ENCODE results near the gene ELK1.

The ELK1 gene

DNA sequence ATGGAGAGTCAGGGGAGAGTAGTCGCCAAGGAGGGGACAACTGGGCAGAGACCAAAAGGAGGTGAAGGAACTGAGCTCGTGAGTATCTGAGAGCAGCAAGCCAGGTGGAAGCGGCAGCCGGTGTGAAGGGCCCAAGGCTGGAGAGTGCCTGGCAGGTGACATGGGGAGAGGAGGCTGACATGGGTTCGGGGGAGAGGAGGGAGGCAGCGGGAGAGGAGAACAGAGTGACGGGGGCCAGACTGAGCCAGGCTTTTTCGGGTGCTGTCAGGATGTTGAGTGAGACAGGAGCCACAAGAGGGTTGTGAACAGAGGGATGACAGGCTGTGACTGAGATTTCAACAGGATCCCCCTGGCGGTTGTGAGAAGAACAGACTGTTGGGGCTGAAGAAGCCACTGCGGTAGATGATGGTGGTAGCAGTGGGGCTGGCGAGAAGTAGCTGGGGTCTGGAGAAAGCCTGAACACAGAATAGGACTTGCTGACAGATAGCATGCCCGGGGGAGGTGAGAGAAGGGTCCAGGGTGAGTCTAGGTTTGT lies 5.7 kb downstream of the ELK1 start:
- no peak for DNase-seq

DNA sequence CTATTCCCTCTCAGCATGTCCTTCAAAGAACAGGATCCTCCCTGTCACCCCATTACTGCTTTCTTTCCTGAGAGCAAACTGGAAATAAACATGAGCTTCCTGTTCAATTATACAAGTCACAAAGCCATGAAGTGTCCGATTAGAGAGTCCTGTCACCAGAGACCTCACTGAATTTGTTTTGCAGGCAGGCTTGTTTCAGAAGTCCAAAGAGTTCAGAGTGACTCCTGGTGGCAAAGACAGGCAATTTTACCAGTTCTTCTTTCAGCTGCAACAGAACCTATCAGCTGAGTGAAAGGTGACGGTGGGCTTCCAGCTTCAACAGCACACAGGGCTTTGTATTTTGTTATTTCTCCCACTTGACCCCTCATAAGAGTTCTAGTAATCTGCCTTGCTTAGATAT lies 6.4 kb downstream of the ELK1 start:
- no peak for DNase-seq

DNA sequence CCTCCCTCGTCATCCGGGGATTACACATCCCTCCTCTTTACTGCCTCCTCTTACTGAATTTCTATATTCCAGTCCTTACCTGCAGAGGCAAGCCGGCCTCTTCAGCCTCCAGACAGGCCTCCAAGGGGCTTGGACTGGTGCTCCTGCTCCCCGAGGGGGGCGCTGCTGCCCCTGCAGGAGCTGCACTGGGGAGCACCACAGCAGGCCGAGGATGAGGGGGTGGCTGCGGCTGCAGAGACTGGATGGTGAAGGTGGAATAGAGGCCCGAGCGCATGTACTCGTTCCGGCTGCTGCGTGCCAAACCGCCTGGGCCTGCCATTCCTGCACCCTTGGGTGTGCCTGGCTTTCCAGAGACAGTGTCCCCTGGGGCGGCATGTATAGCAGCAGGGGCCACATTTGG lies 11.5 kb downstream of the ELK1 start:
- no peak for DNase-seq

DNA sequence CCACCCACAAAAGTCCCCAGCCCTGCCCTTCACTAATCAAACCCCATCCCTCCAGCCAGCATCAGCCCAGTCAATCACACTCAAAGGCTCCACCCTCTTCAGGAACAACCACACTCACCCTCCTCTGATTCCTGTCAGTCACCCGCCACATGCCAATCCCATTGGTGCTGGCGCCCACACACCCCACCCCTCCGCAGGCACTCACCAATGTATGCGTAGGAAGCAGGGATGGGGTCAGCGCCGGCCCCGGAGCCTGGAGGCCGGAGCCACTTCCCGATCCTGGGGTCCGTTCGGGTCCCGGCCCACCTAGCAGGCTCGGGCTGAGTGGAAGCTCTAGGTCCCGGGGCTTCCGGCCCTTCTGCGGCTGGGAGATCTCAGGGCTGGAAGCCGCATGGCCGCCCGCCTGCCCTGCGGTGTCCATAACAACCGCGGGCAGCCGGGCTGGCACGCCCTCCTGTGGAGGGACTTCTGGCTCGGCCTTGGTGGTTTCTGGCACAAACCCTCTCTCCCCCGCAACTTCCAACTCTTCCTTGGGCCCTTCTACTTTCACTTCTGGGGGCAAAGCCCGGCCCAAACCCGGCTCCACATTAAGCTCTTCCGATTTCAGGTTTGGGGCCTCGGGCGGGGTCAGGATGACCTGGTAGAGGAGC lies 12.7 kb downstream of the ELK1 start:
- DNase-seq, result no peak

DNA sequence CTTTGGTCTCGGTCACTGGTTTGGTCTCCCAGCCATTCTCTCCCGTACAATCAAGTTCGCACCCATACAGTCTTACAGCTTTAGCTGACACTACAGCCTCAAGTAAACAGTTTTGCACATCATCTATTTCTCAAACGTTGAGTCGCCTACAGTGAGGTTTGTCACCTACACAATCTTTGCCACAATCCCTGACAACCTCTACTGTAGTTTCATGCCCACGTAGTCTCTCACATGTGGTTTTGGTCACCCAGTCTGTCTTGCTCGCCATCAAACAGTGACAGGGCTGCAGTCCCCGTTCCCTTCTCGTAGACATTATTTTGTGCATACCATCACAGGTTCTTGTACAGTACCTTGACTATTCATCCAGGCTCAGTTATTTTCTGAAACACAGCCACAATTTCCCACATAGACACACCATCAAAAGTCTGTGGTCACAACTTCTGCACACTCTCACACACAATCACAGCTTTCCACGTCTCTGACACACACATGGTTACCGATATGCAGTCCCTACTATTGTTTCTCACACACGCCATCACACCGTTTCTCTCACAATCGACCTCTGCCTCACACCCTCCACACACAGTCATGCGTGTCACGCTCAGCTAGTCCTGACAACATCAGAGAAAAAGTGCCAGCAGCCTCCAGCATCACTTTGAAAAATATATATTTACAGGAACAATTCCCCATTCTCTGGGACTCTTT lies 15.3 kb downstream of the ELK1 start:
- no peak for DNase-seq

DNA sequence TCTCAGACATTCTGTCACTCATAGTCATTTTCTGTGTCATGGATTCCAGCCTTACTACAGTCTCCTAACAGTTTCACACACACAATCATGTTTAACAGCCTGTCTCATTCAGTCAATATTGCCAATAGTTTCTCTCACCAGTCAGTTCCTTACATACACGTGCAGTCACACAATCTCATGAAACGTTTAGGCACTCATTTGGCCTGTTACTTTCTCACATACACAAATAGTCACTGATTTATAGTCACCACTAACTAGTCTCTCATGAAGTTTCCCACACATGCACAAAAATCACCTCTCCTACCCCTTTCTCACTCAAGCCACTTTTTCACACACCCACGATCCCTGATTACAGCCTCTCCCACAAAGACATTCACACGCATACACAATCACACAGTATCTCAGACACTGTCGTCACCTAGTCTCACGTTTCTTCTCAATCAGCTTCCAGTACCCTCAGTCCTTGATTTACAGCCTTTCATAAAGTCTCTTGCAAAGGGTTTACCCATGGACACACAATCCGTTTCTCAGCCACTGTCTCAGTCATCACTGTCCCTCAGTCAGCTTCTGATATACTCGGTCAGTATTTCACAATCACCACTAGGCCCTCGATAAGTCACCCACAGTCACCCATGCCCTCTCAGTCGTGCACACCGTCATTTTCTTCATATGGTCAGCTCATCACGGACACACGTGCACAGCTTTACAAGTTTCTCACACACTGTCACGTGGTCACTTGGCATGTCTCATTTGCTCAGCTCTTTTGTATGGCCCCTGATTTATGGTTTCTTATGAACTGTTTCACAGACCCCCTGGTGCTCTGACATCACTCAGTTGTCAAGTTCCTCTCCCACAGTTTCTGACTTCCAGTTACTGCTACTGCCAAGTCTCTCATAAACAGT lies 16.4 kb downstream of the ELK1 start:
- no peak for DNase-seq

DNA sequence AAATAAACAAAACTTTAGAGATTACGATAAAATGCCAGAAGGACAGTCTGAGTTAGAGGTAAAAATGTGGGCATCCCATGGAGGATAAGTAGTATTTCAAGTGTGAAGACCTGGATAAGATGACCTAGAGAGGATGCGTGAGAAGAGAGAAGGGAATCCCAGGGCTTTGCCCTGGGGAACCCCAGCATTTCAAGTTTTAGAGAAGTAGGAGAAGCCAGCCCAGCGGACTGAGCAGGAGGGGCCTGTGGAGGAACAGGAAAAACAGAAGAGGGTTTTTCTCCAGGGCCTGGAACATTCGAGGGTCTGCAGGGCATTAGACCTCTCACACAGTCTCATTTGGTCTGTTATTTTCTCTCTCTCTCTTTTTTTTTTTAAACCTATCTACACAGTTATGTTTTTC lies 17.7 kb downstream of the ELK1 start:
- DNase-seq, result no peak

DNA sequence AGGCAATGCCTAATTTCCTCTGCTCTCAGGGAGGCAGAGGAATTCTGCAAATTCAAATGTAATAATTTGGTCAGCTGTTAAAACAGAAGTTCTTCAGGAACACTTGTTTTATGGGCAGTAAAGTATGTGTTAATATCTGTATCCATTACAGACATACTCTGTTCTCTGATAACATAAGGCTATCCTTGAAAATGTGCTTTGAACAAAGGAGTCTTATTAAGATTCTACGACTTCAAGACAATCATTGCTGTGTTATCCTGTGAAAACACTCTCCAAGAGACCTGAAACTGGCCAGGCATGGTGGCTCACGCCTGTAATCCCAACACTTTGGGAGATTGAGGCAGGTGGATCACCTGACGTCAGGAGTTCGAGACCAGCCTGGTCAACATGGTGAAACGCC lies 18.7 kb downstream of the ELK1 start:
- no peak for DNase-seq

DNA sequence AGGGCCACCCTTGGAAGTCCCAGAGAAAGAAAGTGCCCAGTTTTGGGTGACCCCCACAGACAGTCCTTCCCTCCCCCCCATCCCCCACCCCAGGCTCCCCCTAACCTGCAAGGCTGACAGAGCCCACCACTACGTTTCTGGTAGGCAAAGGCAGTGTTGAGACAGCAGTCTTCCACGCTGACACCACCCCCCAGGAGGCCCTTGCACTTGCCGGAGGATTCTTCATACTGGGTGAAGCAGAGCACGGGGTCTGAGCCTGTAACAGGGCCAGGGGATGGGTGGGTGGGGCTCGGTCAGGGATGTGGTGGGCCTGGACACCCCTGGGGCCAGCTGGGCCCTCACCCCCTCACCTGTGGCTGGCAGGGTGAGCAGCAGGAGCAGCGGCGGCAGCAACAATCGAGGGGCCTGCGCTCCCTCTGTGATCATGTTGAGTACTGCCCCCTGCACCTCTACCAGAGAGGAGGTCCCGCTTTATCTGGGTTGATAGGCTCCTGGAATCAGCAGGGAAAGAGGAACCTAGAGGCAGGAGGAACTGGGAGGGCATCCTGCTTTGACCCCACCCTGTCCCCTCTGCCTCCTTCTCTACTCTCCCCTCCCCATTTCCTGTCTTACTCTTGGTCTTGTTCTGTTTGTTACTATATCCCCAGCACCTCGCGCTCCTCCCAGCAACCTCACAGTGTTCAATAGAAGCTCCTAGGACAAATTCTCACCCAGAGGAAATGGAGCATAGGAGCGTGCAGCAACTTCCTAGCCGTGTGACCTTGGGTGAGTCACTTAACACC lies 20.8 kb downstream of the ELK1 start, which contains the start of gene CFP:
Gene CFP (minus strand): TSS at position 512 of the 782 bp plus-strand sequence. CDS start 86 bp downstream, at position 426.
- no peak for DNase-seq

DNA sequence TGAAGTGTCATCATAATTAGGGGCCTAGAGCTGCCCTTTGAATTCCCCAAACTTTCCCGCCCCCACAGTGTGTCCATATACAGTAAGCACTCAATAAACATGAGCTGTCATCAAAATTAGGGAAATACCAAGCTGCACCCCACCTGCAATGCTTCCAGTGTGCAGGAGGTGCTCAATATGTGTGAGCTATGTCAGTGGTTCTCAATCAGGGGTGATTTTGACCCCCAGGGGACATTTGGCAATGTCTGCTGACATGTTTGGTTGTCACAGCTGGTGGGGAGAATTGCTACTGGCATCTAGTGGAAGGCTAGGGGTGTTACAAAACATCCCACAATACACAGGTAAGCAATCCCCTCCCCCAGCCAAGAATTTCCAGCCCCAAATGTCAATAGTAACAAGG lies 21.4 kb downstream of the ELK1 start:
- no peak for DNase-seq

DNA sequence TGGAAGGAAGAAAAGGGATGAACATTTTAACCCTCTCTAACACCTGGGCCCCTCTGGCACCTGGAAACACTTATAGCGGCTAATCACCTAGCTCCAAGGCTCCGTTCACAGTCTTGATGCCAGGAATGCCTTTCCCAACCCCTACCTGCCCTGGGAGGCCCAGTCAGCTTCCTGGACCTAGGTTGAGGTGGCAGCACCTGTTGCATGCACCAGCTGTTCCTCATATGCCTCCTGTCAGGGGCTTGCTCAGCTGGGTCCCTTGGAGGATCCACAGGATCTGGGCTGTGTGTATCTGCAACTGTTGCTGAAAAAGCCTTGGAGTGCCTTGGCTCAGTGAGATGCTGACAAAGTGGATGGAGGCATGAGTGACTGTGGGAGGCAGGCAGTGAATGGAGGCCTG lies 25.0 kb downstream of the ELK1 start:
- no peak for DNase-seq

DNA sequence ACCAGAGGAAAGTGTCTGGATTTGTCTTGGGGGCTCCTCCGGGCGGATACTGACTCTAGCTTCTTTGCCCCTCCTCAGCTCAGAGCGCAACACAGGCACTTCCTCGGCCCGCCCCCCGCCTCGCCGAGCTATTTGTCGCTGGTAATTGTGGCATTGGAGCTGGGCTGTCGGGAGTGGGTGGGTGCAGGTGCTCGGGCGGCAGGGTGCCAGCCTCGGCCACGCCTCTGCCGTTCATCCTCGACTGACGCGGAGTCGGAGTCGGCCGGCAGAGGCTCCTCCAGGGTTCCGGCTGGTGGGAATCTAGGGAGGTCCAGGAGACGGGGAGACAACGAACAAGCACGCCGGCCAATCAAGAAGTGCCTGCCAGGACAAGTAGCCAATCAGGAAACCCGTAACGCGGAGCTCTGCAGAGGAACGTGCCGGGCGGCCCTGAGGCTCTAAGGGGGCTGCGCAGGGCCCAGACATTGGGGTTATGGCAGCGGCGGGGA lies 26.8 kb downstream of the ELK1 start:
- DNase-seq, result peak; percentile 76

DNA sequence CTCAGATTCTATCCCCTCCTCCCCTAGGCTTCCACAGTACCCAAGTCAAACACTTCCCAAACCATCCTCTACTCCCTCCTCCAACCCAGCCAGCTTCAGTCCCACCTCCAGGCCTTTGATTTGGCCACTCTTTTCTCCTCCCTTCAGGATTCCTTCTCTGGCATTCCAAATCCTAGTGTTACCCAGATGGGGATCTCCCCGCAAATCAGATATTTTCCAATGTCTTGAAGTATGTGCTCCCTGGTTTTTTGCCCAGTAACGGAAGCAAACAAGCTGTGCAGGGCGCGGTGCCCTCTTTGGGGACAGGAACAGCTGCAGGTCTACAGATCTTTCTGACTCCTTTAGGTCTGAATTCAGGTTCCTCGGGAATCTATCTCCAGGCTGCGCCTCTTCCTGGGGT lies 28.5 kb downstream of the ELK1 start:
- no peak for DNase-seq

DNA sequence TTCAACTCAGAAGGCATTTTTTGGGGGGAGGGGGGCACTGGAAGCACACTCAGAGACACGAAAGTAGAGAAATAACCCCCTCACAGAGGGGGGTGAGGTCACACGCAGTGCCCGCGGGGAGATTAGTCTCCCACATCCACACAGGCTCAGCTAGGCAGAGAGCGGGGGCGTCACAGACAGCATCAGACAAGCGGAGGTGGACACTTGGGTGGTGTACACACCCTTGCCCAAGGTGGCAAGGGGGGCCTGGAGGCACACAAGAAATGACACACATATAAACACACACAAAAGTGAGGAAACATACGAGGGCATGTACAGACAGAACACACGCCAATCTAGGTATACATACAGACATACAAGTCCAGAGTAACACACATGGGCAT lies 30.1 kb downstream of the ELK1 start:
- no peak for DNase-seq

DNA sequence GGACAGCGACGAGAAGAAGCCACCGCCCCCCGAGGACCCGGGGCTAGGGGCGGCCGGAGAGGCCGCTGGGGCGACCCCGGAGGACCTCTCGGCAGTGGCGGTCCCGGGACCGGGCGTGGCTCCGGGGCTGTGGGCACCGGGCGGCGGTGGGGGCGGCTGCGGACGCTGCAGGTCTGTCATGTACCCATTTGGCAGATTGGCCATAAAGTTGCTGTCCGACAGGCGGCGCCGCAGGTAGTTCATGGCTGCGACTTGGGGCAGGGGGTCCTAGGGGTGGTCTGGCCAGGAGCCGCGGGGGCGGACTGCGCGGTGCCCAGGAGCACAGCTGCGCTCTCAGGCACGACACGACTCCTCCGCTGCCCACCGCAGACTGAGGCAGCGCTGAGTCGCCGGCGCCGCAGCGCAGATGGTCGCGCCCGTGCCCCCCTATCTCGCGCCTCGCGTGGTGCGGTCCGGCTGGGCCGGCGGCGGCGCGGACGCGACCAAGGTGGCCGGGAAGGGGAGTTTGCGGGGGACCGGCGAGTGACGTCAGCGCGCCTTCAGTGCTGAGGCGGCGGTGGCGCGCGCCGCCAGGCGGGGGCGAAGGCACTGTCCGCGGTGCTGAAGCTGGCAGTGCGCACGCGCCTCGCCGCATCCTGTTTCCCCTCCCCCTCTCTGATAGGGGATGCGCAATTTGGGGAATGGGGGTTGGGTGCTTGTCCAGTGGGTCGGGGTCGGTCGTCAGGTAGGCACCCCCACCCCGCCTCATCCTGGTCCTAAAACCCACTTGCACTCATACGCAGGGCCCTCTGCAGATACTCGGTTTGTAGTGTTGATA lies 30.7 kb downstream of the ELK1 start, which contains the start of gene SYN1:
Gene SYN1 (minus strand): TSS at position 372 of the 817 bp plus-strand sequence. CDS start 129 bp downstream, at position 243.
- DNase-seq, result peak; percentile 9

DNA sequence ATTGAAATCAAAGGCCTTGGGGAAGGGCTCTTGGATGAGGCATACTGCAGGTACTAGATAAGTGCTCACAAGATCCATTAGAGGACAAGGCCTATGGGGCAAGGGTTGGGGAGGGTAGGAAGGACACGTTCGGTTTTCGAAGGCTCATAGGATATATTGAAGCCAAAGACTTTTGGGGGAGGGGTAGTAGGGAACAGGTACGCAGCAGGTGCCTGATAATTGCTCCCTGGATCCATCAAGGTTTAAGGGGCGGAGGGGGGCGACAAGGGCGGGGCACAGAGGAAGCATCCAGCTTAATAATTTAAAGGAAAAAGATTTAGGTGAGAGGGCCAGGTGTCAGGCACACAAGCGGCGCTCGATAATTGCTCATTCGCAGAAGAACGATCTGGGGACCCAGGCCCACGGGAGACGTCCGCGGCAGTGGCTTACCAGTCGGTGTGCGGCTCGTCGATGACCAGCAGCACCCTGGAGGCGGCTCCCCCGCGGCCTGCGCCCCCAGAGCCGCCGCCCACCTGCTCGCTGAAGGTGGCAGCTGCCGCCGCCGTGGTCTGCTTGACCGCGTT lies 31.4 kb downstream of the ELK1 start:
- no peak for DNase-seq

DNA sequence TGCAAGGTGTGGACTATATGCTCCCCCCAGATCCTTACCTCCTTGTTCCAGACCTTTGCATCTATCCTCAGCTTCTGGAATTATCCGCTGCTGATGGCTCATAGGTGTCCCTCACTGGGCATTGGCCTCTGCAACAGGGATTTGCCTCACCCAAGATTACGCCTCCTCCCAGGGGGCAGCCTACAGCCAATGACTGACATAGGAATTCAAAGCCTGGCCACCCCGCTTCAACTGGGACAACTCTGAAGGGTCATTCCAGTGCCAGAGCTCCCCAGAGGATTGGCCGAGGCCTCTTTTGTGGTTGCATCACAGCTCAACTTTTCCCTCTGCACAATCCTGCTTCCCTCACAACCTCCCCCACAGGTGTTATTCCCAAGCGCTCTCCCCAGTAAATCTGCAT lies 35.7 kb downstream of the ELK1 start:
- no peak for DNase-seq

DNA sequence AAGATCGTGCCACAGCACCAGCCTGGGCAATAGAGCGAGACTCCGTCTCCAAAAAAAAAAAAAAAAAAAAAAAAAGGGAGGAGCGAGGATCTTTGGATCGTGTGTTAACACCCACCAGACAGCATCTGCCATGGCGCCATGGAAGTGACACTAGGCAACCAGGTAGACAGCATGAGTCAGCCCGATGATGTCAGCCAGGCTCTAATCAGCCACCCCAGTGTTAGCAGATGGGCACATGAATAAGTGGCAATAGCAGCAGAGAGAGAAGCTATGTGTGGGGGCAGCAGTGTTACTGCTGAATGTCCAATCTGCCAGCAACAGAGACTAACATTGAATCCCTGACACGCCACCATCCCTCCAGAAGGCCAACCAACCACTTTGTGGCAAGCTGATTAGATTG lies 37.3 kb downstream of the ELK1 start:
- no peak for DNase-seq

DNA sequence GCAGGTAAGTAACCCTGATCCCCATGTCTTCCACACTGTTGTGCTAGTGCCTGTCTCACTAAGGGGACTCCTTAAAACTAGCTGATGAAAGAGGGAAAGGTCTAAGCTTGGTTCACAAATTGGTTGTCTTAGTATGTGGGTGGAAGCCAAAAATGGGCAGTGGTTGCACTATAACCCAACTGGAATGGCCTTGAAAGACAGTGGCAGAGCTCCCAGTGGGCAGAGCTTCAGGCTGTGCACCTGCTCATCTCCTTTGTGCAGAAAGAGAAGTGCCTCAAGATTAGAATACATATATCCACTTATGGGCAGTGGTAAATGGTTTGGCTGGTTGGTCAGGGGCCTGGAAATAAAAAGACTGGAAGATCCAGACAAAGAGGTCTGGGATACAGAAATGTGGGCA lies 37.9 kb downstream of the ELK1 start:
- no peak for DNase-seq

DNA sequence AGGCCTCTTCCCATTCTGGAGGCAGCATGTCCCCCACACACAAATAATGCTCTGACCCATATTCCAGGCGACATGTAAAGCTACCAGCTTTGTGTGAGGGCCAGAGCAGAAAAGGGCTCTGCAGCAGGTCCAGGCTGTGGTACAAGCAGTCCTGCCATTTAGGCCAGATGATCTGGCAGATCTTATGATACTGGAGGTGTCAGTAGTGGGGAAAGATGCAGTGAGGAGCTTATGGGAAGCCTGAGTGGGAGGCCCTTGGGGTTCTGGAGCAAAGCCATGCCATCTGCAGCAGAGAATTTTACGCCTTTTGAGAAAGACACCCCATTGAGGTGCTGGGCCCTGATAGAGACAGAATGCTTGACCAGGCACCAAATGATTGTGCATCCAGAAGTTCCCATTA lies 38.4 kb downstream of the ELK1 start:
- DNase-seq, result no peak

DNA sequence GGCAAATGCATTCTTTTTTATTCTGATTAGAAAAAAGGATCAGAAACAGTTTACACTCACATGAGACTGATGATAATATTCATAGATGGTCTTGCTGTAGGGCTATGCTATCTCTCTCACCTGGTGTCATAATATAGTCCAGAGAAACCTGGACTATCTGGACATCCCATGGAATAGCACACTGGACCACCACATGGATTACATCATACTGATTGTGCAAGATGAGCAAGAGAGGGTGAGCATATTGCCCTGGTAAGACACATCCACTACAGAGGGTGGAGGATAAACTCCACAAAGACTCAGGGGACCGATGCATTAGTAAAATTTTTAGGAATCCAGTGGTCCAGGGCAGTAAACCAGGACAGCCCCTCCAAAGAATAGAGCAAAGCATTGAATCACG lies 38.9 kb downstream of the ELK1 start:
- DNase-seq, result no peak

Data from DMS79 (cell line).